Caki2 (cell line): ENCODE results near the gene MAGI3. TPM values are rescaled to one million over a fixed set of nuclear protein-coding genes. Genes with fewer than 3 reads are reported as not detected.
"Not testable (repeated sequence)": the region's sequence is repeated elsewhere in the genome, so short reads cannot be mapped to it uniquely, and the experiment has no call there.

Experiments
- DNase-seq: peaks from one replicate; pipeline ENCODE4 v3.0.0-alpha.2; 2015; ENCODE audit warnings: low read depth
- in situ Hi-C: cut with HindIII; loops from 2 replicates; pipeline ENCODE4 v1.10.0; 2016; ENCODE audit warnings: low sequenced_read_pairs, low pct_unique_long_range_greater_than_20kb, mixed read lengths
- total RNA-seq: library from RNA; depleted of rRNA; stranded (reverse); fragments of >200 nt; shearing (Covaris generic); gene quantifications from 2 replicates; pipeline ENCODE4 v1.2.3, GENCODE V29; 2014; ENCODE audit warnings: low replicate concordance

Gene MAGI3
- total RNA-seq, 1 experiment from 2014 or later: 3.9 TPM

DNA sequence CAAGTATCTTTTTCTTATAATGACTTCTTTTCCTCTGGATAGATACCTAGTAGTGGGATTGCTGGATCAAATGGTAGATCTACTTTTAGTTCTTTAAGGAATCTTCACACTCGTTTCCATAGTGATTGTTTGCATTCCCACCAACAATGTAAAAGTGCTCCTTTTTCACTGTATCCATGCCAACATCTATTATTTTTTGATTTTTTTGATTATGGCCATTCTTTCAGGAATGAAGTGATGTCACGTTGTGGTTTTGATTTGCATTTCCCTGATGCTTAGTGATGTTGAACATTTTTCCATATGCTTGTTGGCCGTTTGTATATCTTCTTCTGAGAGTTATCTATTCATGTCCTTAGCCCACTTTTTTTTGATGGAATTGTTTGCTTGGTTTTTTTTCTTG, 94.8 kb downstream of the MAGI3 start:
- in situ Hi-C loops, DNase-seq: not testable (repeated sequence)

DNA sequence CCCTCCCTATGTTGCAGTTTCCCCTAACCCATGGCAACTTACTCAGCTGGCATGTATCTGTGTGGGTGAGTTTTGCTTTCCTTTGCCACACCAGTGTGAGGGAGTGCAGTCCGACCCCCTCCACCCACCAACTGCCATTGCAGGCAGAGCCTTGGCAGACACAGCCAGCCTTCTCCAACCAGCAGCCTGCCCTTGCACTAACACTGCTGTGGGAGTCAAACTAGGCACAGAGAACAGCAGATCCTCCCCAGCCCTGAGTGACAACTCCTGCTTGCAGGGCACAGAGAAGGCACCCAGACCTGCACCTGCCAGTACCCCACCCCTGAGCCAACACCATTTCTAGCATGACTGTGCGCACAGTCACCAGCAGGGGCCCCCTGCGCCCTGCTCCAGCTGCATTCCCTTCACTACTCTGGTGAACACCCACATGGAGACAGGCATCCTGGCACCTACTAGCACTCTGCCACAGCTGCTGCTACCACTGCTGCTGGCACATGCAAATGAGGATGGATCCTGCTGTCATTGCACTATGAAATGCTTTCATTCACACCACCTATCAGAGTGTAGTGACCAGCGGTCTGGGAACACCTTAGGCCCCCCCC, 98.4 kb downstream of the MAGI3 start:
- in situ Hi-C loops: no loop called here

DNA sequence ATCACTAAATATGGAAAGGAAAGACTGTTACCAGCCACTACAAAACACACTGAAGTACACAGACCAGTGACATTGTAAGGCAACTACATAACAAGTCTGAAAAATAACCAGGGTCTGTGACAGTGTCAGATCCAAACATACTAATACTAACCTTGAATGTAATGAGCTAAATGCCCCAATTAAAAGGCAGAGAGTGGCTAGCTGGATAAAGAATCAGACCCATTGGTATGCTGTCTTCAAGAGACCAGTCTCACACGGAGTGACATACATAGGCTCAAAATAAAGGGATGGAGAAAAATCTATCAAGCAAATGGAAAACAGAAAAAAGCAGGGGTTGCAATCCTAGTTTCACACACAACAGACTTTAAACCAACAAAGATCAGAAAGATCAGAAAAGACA, 100.1 kb downstream of the MAGI3 start:
- DNase-seq: no peak
- in situ Hi-C loops: no loop called here

More for the DNA sequence above, 98.4 kb downstream of the MAGI3 start:
- DNase-seq: no peak

DNA sequence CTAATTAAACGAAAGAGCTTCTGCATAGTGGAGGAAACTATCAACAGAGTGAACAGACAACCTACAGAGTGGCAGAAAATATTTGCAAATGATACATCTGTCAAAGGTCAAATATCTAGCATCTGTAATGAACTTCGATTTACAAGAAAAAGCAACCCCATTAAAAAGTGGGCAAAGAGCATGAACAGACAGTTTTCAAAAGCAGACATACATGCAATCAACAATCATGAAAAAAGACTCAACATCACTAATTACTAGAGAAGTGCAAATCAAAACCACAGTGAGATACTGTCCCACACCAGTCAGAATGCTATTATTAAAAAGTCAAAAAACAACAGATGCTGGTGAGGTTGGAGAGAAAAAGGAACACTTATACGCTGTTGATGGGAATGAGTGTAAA, 103.2 kb downstream of the MAGI3 start:
- in situ Hi-C loops: no loop called here
- DNase-seq: no peak

DNA sequence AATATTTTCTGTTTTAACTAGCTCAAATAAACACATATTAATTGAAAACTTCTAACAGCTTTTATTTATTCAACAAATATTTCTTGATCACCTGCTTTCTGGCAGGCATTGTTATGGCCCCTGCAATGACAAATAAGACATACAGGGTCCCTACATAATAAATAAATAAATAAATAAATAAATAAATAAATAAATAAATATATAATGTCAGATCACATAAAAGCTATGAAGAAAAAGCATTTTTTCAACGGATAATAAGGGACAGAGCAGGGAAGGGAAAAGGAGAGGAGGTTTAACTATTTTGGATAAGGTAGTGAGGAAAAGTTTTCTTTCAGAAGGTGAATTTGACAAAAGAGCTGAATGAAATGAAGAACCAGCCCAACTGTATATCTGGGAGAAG, 115.0 kb downstream of the MAGI3 start:
- in situ Hi-C loops: no loop called here

DNA sequence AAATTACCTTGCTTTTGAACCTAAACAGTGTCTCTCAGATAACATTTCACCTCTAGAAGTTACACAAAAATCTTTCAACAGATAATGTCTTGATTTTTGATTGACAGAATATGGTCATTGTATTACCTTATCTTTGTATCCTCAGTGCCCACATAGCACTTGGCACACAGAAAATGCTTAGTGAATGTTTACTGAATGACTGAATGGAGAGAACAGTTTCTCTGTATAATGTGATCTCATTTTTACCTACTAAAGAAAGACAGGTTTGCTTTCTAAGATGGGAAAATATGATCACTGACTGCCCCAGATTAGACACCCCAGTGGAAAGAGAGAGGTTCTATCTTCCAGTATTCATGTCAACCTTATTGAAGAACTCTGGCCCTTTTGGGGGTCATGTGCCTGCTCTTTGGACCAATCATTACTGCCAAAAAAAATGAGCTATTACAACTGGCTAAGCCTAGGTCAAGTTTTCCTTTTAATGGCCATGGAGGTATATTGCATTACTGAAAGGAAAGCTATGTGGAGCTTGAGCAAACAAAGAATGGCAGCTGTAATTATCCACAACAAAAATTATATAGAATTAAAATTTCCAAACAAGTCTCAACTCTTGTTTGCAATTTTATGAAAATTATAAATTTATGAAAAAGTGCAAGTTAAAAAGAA, 117.4 kb downstream of the MAGI3 start:
- in situ Hi-C loops: no loop called here
- DNase-seq: no peak

More for the DNA sequence above, 115.0 kb downstream of the MAGI3 start:
- no peak for DNase-seq

DNA sequence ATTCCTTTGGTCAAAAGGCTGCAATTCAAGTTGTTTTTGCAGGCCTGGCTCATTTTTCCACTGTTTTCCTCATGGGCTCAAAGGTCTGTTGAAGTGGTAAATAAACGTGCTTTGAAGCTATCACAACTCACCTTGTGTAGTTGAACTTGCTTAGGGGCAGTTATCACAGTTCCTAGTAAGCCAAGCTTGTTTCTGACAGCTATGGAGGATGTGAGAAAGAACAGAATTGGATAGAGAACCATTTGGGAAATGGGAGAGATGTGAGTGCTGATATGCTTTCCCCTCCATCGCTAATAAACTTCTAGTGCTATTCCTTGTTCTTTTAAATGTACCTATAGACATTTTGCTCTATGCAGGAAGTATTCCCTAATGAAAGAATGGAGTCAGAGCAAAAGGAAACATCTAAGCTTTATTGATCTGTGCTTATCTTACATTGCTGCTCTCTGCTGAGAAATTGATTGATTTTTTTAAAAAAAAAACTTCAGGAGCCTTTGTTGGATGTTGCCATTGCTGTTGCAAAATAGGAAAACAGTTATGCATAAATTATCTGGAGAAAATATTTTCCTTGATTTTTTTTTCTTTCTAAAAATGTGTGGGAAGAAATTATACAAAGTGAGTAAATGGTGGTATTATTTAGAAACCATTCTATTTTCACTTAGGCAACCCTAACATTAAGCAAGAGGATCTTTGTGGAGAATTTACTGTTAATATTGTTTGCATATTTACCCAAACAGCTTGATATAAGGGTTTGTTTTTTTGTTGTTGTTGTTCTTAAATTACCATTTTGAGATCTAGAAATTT, 118.2 kb downstream of the MAGI3 start:
- in situ Hi-C loops: no loop called here
- DNase-seq: no peak

DNA sequence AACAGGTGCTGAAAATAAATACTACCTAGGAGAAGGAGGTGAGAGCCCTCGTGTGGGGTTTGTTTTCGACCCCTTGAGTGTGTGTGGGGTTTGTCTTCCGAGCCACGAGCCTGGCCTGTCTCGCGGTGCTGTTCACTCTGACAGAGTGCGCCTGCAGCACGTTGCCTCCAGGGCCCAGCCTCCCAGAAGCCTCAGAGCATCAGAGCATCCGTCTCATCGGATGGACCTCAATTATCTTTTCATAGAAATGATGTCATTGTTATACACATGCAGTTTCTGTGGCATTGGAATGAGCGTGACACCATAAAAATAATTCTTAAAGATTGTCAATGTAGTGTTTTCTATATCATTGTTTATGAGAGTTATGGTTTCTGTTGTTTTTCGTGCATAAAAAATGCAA, 119.5 kb downstream of the MAGI3 start:
- DNase-seq, in situ Hi-C loops: not testable (repeated sequence)

DNA sequence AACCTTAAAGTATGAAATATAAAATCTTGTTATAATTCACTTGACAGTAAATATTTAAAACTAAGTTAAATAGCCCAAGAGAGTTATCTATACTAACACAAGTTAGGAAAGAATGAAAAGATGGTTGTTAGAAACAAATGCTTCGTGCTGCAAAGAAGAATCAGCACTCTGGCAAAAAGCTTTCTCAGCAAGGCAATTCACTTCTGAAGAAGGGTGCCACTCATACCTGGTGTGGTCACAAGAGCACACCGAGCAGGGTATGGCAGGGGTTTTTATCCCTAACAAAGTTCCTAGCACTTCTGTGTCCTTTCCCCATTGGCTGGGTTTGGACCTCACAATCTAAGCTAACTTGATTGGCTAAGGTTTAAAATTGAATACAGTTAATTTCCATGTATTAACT, 121.0 kb downstream of the MAGI3 start:
- in situ Hi-C loops: no loop called here
- no peak for DNase-seq

DNA sequence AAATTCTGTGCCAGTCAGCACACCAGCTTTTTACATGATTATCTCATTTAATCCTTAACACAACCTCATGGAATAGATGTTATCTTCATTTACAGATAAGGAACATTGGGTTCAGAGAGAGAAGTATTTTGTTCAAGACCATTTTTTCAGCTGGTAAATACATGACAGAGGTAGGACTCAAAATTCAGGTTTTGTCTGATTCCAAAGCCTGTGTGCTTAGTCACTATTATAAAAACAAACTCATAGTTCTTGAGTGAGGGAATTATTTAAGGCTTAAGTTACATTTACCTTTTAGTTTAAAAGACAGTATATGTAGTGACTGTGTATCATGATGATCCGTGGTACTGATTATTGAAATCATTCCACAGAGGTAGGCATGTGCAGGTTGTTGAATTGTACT, 125.2 kb downstream of the MAGI3 start:
- no peak for DNase-seq
- in situ Hi-C loops: no loop called here

DNA sequence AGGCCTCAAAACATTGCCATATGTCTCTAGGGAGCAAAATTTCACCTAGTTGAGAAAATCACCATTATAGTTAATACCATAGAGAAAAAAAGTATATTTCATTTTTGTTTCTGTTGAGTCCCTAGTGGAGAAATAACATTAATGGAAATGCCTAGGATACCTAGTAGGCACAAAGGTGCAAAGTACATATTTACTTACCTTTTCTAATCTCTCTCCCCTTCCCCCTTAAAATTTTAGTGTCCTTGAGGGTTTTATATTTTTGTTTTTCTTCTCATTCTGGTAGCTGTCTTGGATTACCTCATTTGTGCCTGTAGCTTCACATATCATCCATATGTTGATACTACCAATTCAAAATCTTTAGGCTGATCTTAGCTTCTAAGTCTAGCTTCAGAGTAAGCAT, 127.0 kb downstream of the MAGI3 start:
- DNase-seq: no peak
- in situ Hi-C loops: no loop called here

DNA sequence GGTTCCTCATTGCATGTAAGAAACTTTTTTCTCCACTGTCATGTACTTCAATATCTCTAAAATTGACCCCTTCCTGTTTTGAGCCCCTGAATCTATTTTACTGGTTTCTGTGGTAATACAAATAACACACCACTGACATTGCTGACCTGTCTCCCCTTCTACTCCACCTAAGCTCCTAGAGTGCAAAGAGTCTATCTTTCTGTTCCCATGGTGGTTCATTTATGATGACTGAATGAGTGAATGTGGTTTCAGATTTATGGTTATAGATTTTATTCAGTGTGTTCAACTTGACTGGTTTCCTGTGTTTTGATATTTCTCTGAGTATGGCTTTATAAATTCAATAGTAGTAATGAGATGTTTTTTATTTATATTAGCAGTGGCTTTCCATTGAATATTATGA, 127.7 kb downstream of the MAGI3 start:
- DNase-seq: no peak
- in situ Hi-C loops: no loop called here

DNA sequence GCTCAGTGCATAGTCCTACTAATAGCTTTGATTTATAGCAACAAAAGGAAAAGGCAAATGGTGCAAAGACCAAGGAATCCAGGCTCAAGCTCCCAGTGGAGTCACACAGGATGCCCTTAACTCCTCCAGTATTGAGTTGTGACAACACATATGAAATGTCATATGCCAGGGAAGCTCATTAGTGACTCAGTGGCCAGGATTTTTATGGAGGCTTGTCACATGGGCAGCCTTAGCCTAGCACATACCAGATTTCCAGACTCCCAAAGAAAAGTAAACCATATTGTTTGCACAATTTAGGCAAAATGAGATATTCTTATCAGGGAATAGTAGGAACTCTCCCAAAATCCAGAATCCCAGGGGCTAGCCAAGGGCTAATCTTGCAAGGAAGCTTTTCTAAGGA, 129.2 kb downstream of the MAGI3 start:
- in situ Hi-C loops: no loop called here
- DNase-seq: peak; percentile 6

DNA sequence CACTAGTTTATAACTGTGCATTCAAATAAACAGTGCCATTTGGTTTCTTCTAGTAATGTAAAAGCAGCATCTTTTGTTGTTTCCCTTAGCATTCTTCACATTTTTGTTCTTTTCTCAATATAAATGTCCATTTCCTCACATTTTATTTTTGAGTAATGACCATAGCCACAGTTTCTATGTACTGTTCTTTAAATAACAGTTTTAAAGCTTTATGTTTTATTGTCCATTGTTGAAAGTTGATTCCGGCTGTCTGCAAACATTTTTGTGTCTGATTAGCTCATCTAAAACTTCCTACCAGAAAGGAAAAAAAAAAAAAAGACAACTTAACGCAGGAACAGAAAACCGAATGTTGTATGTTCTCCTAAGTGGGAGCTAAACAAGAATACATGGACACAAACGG, 139.7 kb downstream of the MAGI3 start:
- in situ Hi-C loops: no loop called here
- DNase-seq: no peak

DNA sequence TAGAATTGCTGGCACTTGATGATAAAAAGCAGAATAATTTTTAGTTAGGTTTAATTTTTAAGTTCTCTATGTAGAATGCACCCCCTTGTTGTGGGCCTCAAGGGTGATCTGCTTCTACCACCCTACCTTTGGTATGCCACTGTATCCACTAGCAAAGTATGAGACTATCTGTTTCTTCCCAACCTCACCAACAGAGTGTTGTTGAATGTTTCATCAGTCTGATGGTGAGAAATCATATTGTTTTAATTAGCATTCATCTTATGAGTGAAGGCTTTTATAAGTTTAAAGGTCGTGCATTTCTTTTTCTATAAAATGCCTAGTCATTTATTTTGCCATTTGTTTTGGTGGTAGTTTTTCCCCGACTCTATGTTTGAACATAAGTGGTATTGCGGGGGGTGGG, 141.0 kb downstream of the MAGI3 start:
- no peak for DNase-seq
- in situ Hi-C loops: no loop called here

DNA sequence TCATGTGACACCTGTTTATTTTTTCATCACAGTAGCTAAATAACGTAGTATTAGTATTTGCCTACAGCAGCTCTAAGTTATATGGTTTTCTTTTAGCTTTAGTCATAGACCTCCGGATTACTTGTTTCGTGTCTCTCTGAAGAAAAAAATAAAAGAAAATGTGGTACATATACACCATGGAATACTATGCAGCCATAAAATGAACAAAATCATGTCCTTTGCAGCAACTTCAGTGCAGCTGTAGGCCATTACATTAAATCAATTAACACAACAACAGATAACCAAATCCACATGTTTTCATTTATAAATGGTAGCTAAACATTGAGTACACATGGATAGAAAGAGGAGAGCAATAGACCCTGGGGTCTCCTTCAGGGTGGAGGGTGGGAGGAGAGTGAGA, 142.7 kb downstream of the MAGI3 start:
- DNase-seq: no peak
- in situ Hi-C loops: no loop called here

DNA sequence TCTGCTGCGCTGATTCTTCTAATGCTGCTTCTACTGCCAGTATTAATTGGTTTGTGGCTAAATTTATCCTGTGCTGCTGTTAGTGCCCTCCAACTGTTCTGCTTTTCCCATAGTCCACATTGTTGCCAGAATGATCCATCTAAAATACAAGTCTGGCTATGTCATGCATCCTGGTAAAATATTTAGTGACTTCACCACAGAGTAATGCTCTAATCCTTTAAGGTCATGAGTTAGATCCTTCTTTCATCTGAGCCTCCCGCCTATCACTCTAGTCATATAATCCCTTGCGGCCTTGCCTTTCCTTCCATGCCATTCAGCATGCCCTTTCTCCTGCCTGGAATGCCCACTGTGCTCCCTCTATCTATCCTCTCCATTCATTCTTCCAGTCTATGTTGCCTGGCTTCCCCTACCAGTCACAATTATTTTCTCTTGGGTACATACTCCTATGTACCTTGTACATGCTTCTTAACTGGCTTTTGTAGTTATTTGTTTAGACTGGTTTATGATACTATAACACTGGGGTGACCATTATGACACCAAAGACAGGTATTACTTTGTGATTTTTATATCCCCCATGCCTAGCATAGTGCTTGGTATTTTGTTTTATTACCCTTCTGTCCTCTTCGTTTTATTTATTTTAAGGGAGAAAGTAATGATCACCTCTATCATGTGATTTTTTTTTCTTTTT, 144.0 kb downstream of the MAGI3 start:
- no peak for DNase-seq
- in situ Hi-C loops: no loop called here

DNA sequence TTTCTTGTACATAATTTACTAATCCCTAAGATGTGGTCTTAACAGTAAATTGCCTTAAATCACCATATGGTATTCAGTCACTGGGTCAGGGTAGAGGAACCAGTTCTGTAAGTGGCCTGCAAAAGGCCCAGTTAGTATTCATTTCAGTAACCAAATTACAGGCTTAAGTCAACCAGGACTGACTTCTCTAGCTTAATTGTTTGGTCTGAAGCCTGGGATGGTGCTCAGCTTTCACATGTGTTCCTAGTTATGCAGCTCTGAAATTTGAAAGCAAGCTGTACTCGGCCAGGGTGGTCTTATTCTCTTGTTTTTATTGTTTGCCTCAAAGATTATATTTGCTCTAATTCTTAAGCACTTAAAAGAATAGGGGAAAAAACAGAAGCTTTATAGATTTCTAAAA, 144.6 kb downstream of the MAGI3 start:
- DNase-seq: no peak
- in situ Hi-C loops: no loop called here

DNA sequence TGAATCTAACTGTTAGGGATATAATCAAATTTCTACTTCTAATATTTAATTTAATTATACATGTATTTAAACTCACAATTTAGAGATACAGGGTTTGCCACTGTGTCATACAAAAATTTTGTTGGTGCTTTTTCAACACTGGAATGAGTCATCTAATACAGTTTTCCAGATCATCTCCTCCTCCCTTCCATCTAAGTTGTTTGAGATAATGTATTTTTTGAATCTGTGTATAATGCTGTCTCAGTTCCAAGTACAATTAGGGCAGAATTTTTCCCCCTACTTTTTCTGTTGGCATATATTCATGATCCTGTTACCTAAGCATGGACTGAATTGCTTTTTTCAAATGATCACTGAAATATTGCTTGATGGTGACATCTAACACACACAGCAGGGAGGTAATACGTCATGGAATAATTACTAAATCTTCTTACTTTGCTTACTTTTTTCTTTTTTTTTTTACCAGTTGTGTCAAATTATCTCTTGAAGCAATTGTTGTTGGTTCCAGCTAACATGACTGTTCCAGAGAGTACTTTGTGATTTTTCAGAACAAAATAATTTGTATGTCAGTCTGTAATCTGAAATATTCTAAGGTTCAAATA, 146.0 kb downstream of the MAGI3 start:
- no peak for DNase-seq
- in situ Hi-C loops: no loop called here
